GM12891 (cell line): ENCODE measurements around the gene NDUFS5.
A peak's percentile ranks its signal among the peaks of the same experiment; 100 is the strongest.

Experiments used
- DNase-seq: peaks from one replicate; pipeline ENCODE4 v3.0.0; 2011; ENCODE audit warnings: low spot score; ENCODE audit not compliant: insufficient read length
- FAIRE-seq: peaks from 2 replicates; lab custom pipeline; 2011; peaks lifted over from hg19 to GRCh38; lab: Jason Lieb, UNC
- PAX5 ChIP-seq: IDR thresholded peaks from 2 replicates; pipeline ENCODE4 v1.6.1; 2011; ENCODE audit warnings: low read length, moderate library complexity, mild to moderate bottlenecking; ENCODE audit not compliant: insufficient read depth, severe bottlenecking
- POLR2A ChIP-seq: IDR thresholded peaks from 2 replicates; pipeline ENCODE4 v1.6.1; 2011; ENCODE audit warnings: low read depth, low read length, control low read depth
- POLR2AphosphoS5 ChIP-seq: IDR thresholded peaks from 2 replicates; pipeline ENCODE4 v1.6.1; 2011; ENCODE audit warnings: low read depth, low read length, control low read depth
- POU2F2 ChIP-seq: IDR thresholded peaks from 2 replicates; pipeline ENCODE4 v1.6.1; 2011; ENCODE audit warnings: low read depth, mild to moderate bottlenecking, control low read depth, low read length, moderate library complexity
- SPI1 ChIP-seq: IDR thresholded peaks from 2 replicates; pipeline ENCODE4 v1.6.1; 2011; ENCODE audit warnings: low read depth, low read length, control low read depth
- TAF1 ChIP-seq: IDR thresholded peaks from 2 replicates; pipeline ENCODE4 v1.6.1; 2011; ENCODE audit warnings: low read depth, low read length, control low read depth

The NDUFS5 gene

DNA sequence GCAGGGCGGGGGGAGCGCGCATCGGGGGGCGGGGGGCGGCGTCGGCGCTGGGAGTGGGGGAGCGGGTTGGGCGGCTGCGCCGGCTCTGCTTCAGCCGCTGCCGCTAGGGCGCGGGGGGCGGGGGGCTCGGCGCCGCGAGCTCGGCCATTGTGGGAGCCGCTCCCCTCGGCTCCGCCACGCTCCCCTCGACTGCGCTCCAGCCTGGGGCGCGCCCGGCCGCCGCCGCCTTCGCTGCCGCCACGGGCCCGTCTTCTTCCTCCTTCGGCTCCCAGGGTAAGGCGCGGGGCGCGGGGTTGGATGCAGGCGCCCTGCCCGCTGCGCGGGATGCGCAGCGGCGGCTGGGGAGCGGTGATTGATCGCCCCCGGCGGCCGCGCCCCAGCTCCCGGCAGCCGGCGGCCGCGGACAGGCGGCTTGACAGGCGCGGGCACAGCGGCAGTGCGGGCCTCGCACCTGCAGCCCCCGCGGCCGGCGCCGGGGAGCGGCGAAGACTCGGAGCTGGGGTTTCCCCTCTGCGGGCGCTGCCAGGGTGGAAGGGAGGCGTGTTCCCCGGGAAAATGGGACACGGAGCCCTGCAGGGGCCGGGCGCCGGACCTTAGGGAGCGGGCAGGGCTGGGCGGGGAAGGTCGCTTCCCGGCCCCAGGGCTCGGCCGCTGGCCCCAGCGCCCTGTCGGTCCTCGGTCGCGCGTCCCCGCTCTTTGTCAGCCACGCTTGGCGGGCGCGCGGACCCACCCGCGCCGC, 55.3 kb downstream of the NDUFS5 start:
- FAIRE-seq (peak; percentile 23), DNase-seq (peak; percentile 56)
- no peak for TF ChIP-seq POLR2A
- TF ChIP-seq POU2F2: no peak
- no peak for TF ChIP-seq PAX5
- no peak for TF ChIP-seq SPI1
- TF ChIP-seq TAF1: no peak
- no peak for TF ChIP-seq POLR2AphosphoS5

DNA sequence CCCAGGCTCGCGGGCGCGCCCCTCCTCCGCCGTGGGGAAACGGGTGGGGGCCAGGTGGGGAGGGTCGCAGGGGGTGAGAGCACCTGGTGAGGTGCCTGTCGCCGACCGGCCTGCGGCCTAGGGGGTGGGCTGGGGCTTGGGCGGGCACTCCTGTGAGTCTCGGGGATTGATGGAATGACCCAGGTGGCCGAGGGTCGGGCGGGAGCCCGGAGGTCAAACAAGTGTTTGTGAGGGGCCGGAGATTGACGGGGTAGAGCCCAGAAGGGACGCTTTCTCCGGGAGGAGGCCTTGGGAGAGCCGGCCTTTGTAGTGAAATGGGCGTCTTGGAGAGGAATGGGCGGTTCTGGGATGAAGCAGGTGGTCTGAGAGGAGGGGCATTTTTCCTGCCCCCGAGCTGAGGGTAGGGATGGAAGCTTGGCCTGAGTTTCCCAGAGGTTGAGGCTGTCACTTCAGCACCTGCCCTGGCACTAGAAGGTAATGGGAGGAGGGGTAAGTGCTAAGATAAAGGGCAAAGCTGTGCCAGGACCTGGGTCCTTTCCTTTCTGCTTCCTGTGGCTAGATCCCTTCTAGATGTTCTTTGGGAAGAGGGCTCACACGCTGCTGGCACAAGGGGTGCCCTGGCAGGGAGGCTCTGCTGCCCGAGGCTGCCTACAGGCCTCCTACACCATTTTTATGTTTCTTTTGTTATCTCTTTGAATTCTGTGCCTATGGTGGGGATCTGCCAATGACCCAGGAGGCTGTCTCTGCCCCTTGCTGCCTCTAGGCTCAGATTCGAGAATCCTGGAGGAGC, 56.1 kb downstream of the NDUFS5 start:
- FAIRE-seq: no peak
- TF ChIP-seq POLR2AphosphoS5: no peak
- TF ChIP-seq PAX5: no peak
- TF ChIP-seq POLR2A: no peak
- no peak for DNase-seq

DNA sequence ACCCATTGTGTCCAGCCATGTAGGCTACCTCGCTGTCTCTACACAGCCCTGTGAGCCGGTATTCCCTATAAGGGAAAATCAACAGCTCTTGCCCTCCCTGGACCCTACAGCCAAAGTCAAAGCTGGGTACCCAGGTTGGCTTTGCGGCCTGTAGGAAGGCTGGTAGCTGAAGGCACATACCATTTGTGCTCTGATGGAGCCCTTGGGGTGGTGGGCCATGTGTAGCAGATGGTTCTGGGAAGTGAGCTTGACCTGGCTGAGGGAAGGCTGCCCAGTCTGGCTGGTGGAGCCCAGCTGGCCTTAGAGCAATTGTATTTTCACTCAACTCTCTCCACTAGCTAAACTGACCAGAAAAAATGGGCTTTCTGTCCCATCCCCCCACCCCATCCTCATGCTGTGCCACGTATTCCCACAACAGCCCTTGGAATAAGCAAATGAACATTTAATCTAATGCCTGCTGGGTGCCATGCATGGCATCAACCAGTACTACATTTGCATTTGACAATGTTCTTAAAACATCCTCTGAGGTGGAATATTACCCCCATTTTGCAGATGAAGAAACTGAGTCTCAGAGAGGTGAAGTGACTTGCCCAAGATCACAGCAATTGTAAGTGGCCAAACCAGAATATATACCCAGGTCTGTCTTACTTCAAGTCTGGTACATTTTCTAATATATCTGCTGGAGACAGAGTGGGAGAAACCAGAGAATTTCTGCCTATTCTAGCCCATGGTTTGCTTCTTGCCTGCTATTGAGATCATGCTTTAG, 56.8 kb downstream of the NDUFS5 start:
- FAIRE-seq: no peak
- no peak for DNase-seq
- TF ChIP-seq PAX5 (no peak), POU2F2 (no peak), TAF1 (no peak), POLR2A (no peak), POLR2AphosphoS5 (no peak), SPI1 (no peak)

DNA sequence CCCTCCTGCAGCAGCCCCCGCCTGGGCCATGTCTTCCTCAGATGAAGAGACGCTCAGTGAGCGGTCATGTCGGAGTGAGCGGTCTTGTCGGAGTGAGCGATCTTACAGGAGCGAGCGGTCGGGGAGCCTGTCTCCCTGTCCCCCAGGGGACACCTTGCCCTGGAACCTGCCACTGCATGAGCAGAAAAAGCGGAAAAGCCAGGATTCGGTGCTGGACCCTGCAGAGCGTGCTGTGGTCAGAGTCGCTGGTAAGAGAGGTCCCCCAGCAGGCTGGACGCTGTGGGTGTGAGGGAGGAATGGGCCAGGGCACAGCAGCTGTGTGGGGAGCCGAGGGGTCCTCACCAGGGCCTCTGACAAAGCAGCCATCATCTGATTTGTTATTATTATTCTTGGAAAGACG, 58.0 kb downstream of the NDUFS5 start:
- no peak for FAIRE-seq
- TF ChIP-seq POLR2A: no peak
- no peak for TF ChIP-seq PAX5
- no peak for TF ChIP-seq POLR2AphosphoS5
- TF ChIP-seq TAF1: no peak
- no peak for TF ChIP-seq SPI1
- TF ChIP-seq POU2F2: no peak
- DNase-seq: no peak
